H7 (cell line): ENCODE data around the gene CYP2C19. TPM values are rescaled to one million over a fixed set of nuclear protein-coding genes. Genes with fewer than 3 reads are reported as not detected.
"Not testable (repeated sequence)": the region's sequence is repeated elsewhere in the genome, so short reads cannot be mapped to it uniquely, and the experiment has no call there.

ENCODE experiments used
- DNase-seq: peaks from one replicate; pipeline ENCODE4 v3.0.0; 2012
- H3K27me3 ChIP-seq: 2 replicates; pipeline ENCODE4 v1.6.0; 2011; ENCODE audit warnings: mild to moderate bottlenecking, low read length; ENCODE audit not compliant: control insufficient read depth, insufficient read depth
- H3K36me3 ChIP-seq: replicated peaks from 2 replicates; pipeline ENCODE4 v1.5.1; 2011; ENCODE audit warnings: low read length; ENCODE audit not compliant: control insufficient read depth, insufficient read depth
- H3K4me3 ChIP-seq: 2 replicates; pipeline ENCODE4 v1.5.1; 2011; ENCODE audit warnings: low read depth, mild to moderate bottlenecking, control low read depth, low read length, moderate library complexity; ENCODE audit not compliant: insufficient read depth
- total RNA-seq: library from RNA; depleted of rRNA; stranded (reverse); fragments of >200 nt; shearing (Covaris generic); gene quantifications from 2 replicates; pipeline ENCODE4 v1.2.3, GENCODE V29; 2014

CYP2C19 gene
- total RNA-seq, 1 experiment from 2014 or later = 0.14 TPM

DNA sequence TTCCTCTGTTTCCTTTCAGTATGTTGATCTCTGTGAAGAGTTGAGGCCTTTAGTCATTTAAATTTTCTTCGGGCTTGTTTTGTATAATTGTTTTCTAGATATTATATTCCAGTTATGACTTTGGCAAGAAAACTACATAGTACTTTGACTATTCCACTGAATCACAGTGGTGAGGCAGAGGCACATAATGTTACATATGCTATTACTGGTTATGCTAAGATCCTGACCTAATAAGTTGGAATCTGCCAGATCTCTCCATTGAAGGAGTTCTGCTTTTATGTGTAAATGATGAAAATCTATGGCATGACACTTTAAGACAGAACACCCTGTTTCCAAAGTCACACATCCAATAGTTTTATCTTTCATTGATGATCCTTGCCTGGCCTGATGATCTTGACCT, 83.7 kb downstream of the CYP2C19 start:
- Histone ChIP-seq H3K27me3 (no peaks in the 10 kb centered on the region), H3K36me3 (no peaks in the 10 kb centered on the region), H3K4me3 (no peak overlapping the region)
- no peak for DNase-seq

DNA sequence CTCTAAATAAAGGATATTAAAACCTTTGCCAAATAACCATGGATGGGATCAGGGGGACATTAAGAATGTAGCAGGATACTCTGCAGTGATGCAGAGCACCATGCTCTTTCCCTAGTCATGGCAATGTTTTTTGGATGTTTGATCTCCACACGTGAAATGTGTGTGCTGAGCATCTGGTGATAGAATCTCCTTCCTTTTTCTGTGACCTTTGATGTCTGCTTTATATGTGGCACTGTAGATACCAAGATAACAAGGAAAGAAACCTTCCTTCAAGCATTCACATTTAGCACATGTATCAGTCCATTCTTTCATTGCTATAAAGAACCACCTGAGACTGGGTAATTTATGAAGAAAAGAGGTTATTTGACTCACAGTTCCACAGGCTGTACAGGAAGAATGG, 88.3 kb downstream of the CYP2C19 start:
- no peaks in the 10 kb centered on the region for H3K27me3 ChIP-seq
- no peak for DNase-seq
- H3K36me3 ChIP-seq = no peaks in the 10 kb centered on the region
- no peak overlapping the region for H3K4me3 ChIP-seq

DNA sequence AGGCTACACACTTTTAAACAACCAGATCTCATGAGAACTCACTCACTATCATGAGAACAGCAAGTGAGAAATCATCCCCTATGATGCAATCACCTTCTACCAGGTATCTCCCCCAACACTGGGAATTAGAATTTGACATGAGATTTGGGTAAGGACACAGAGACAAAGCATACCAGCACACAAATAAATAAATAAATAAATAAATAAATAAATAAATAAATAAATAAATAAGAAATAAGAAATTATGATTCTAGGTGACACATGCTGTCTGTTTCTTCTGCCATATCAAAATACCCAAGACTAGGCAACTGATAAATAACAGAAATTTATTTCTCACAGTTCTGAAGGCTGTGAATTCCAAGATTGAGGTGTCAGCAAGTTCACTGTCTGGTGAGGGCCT, 88.8 kb downstream of the CYP2C19 start:
- no peaks in the 10 kb centered on the region for H3K36me3 ChIP-seq
- no peak for DNase-seq
- no peaks in the 10 kb centered on the region for H3K27me3 ChIP-seq
- no peak overlapping the region for H3K4me3 ChIP-seq

DNA sequence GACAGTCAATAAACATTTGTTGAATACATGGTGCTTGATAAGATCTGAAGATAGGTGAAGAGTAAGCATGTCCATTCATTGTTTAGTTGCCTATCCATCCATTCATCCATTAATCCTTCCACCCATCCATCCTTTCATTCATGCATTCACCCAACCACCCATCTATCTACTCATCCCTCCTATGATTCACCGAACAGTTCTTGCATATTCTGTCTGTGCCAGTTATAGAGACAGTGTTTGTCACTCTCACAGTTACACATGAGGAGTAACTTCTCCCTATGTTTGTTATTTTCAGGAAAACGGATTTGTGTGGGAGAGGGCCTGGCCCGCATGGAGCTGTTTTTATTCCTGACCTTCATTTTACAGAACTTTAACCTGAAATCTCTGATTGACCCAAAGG, 90.0 kb downstream of the CYP2C19 start:
- DNase-seq = no peak
- Histone ChIP-seq H3K36me3 (no peaks in the 10 kb centered on the region), H3K27me3 (no peaks in the 10 kb centered on the region), H3K4me3 (no peak overlapping the region)

DNA sequence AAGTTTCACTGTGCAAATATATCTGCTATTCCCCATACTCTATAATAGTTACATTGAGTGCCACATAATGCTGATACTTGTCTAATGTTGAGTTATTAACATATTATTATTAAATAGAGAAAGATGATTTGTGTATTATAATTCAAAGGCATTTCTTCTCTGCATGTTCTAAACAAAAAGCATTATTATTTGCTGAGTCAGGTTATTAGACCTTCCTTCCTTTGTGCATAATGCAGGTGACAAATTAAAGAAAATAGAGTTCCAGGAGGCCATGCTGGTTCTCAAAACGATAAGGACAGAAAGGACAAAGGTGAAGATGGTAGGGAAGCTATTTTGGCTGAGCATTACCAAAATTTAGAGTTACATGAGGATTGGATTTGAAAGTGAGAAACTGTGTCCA, 90.6 kb downstream of the CYP2C19 start:
- no peak for DNase-seq
- Histone ChIP-seq H3K4me3 (no peak overlapping the region), H3K27me3 (no peaks in the 10 kb centered on the region), H3K36me3 (no peaks in the 10 kb centered on the region)

DNA sequence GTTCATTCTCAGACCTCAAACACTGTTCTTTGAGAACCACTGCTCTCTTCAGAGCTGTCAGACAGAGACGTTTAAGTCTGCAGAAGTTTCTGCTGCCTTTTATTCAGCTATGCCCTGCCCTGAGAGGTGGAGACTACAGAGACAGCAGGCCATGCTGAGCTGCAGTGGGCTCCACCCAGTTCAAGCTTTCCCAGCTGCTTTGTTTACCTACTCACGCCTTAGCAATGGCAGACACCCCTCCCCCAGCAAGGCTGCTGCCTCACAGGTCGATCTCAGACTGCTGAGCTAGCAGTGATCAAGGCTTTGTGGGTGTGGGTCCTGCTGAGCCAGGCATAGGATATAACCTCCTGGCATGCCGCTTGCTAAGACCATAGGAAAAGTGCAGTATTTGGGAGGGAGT, 95.5 kb downstream of the CYP2C19 start:
- DNase-seq = no peak
- H3K4me3 ChIP-seq = no peak overlapping the region
- no peaks in the 10 kb centered on the region for H3K36me3 ChIP-seq
- H3K27me3 ChIP-seq = no peaks in the 10 kb centered on the region

DNA sequence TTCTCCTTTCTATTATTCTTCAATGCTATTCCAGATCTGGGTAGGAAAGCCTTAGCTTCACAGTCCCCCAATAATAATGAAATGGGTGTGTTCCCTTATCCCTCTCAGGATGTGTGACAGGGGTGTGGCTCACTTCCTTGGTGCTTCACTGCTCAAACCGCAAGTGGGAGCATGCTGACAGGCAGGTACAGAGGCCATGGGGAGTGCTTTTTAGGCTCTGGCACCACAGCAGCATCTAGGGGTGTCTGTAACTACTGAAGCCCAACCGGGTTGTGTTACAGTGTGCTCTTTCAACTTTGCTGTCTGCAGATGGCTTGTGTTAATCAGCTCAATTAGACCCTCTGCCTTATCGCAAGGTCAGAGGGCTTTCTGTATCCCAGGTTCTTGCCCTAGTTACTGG, 96.6 kb downstream of the CYP2C19 start:
- DNase-seq = no peak
- Histone ChIP-seq H3K4me3 (no peak overlapping the region), H3K27me3 (no peaks in the 10 kb centered on the region), H3K36me3 (no peaks in the 10 kb centered on the region)

DNA sequence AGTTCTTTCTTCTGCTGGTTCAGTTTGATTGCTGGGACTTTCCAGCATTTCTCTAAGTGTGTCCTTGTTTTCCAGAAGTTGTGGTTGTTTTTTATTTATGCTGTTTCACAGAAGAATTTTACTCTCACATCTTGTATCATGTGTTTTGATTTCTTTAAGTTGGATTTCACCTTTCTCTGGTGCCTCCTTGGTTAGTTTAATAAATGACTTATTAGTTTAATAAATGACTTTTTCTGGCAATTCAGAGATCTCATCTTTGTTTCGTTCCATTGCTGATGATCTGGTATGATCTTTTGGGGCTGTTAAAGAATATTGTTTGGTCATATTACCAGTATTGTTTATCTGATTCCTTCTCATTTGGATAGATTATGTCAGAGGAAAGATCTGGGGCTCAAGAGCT, 116.2 kb downstream of the CYP2C19 start:
- H3K36me3 ChIP-seq = no peaks in the 10 kb centered on the region
- H3K27me3 ChIP-seq = no peaks in the 10 kb centered on the region
- no peak for DNase-seq
- no peak overlapping the region for H3K4me3 ChIP-seq

DNA sequence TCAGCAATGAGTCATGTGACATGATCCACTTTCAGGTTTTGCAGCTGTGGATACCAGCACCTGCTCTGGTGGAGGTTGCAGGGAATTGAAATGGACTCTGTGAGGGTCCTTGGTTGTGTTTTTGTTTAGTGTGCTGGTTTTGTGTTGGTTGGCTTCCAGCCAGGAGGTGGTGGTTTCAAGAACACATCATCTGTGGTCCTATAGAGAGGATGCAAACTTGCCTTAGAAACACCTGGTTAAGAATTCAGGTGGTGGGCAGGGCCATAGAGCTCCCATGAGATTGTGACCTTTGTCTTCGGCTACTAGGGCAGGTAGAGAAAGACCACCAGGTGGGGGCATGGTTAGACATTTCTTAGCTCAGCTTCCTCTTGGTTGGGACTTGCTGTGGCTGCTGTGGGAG, 116.7 kb downstream of the CYP2C19 start:
- H3K27me3 ChIP-seq = no peaks in the 10 kb centered on the region
- no peak for DNase-seq
- no peak overlapping the region for H3K4me3 ChIP-seq

DNA sequence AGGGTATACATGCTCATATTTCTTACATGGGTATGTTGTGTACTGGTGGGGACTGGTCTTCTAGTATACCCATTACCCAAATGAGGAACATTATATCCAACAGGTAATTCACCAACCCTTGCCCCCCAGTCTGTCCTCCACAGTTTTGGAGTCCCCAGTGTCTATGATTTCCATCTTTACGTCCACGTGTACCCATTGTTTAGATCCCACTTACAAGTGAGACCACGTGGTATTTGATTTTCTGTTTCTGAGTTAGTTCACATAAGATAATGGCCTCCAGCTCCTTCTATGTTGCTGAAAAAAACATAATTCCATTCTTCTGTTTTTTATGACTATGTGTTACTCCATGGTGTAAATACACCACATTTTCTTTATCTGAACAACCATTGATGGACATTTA, 126.6 kb downstream of the CYP2C19 start:
- Histone ChIP-seq H3K27me3 (no peaks in the 10 kb centered on the region), H3K36me3 (no peaks in the 10 kb centered on the region), H3K4me3 (no peak overlapping the region)
- DNase-seq = no peak

More for the DNA sequence above, 116.7 kb downstream of the CYP2C19 start:
- H3K36me3 ChIP-seq = no peaks in the 10 kb centered on the region

DNA sequence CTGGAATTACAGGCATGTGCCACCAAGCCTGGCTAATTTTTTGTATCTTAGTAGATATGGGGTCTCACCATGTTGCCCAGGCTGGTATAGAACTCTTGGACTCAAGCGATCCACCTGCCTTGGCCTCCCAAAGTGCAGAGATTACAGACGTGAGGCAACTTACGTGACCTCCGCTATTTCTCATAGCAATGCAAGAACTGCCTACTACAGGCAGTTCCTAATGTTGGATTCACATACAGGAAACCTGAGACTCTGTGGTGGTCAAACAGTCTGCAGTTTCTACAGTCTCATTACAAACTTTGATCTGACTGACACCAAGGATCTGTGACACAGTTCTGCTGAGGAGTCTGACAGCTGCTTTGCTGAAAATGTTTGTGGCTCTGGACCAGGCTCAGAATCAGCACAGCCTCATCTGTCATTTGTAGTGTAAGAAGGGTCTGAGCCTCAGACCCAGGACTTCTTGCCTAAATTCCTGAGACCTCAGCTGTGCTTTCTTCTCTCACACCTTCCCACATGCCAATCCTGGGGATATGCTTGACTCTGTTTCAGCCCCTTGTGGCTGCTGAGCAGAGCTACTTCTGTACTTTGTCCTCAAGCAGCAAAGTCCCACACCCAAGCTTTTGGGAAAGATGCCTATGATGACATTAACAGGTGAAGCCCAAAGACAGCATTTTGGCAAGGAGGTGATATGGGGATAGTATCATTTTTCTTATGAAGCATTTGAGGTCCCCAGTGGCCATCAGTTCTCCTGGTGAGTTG, 128.0 kb downstream of the CYP2C19 start:
- no peak for DNase-seq
- no peaks in the 10 kb centered on the region for H3K27me3 ChIP-seq
- H3K4me3 ChIP-seq = no peak overlapping the region
- no peaks in the 10 kb centered on the region for H3K36me3 ChIP-seq

DNA sequence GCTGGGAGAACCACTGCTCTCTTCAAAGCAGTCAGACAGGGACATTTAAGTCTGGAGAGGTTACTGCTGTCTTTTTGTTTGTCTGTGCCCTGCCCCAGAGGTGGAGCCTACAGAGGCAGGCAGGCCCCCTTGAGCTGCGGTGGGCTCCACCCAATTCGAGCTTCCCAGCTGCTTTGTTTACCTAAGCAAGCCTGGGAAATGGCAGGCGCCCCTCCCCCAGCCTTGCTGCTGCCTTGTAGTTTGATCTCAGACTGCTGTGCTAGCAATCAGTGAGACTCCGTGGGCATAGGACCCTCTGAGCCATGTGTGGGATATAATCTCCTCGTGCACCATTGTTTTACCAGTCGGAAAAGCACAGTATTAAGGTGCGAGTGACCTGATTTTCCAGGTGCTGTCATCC, 135.9 kb downstream of the CYP2C19 start:
- not testable (repeated sequence) for H3K36me3 ChIP-seq, H3K4me3 ChIP-seq, DNase-seq, H3K27me3 ChIP-seq

DNA sequence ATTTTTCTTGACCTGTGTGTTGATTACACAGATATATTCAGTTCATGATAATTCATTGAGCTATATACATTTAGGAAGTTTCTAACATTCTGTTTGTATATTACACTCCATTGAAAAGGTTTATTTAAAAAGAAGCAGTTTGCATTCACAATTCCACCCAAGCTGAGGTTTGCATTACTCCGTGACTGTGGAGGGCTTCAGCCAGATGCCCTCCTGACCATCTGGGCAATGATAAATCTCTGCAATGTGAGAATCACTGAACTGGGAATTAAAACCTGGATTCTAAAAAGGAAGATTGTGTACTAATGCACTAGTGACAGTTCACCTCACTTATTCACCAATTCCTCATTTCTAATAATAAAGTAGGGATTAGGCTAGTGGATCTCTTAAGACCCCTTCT, 139.6 kb downstream of the CYP2C19 start:
- H3K36me3 ChIP-seq = no peaks in the 10 kb centered on the region
- H3K27me3 ChIP-seq = no peaks in the 10 kb centered on the region
- no peak overlapping the region for H3K4me3 ChIP-seq
- DNase-seq = no peak

DNA sequence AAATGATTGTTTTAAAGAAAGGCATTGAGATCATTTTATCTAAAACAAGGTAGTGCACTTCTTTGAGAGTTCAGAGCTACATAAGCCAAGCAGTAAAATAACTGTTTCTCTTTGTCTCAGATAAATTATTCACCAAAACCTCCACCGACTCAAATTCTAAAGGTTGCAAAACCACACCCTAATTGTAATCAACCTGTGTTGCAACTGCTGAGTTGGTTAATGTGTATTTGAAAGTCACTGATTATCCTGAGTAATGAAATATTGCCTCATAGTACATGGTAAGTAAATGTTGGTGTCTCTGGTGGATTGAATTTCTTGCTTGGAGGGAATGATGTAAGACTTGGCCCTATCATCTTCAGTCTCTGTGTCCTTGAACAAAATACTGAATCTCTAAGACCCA, 140.1 kb downstream of the CYP2C19 start:
- no peaks in the 10 kb centered on the region for H3K36me3 ChIP-seq

More for the DNA sequence above, 140.1 kb downstream of the CYP2C19 start:
- no peak for DNase-seq
- Histone ChIP-seq H3K4me3 (no peak overlapping the region), H3K27me3 (no peaks in the 10 kb centered on the region)
